Erythroblast (primary cell): Measurements from ENCODE around the gene LGALS9.

Experiments
- GATA1 ChIP-seq: IDR thresholded peaks from 2 replicates; pipeline ENCODE4 v1.6.1; 2011; ENCODE audit warnings: low read depth, mild to moderate bottlenecking, control low read depth, low read length, moderate library complexity
- POLR2A ChIP-seq: IDR thresholded peaks from 2 replicates; pipeline ENCODE4 v1.6.1; 2011; ENCODE audit warnings: mild to moderate bottlenecking, low read length

DNA sequence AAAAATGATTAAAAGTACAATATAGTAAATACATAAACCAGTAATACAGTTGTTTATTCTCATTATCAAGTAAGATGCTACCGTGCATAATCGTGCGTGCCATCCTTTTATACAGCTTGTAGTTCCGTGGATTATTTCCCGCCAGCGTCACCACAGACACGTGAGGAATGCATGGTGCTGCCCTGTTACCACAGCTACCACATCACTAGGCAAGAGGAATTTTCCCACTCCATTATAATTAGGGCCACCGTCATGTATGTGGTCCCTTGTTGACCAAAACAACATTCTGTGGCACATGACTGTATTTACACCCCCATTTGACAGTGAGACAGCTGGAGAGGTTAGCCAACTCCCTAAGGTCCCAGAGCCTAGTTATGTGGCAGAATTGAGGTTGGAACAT is 30.5 kb upstream of the LGALS9 start:
- no peak for TF ChIP-seq POLR2A
- no peak for TF ChIP-seq GATA1
